NCI-H1048 (cell line): ENCODE measurements around the gene TANGO2.
A peak's percentile ranks its signal among the peaks of the same experiment; 100 is the strongest.

Experiments
- DNase-seq: peaks from one replicate; lab custom pipeline; 2025; lab: John Stamatoyannopoulos, UW

TANGO2 gene

GRCh38 chr22:20020533-20021195, at the start of gene TANGO2:
TSS of gene TANGO2 (plus strand) at chr22:20021110. CDS start at chr22:20036799, 15,689 bp downstream.
- DNase-seq: peak; percentile 81

- DNase-seq: no peak
Observed at GRCh38 chr22:19971276-19972124, 49.4 kb upstream of the TANGO2 start.

GRCh38 chr22:19972251-19972650, 48.7 kb upstream of the TANGO2 start:
- no peak for DNase-seq

- no peak for DNase-seq
Observed at GRCh38 chr22:19972652-19973550, 48.0 kb upstream of the TANGO2 start.

- no peak for DNase-seq
Observed at GRCh38 chr22:19973551-19974267, 47.2 kb upstream of the TANGO2 start.

- DNase-seq: peak; percentile 92
Observed at GRCh38 chr22:19974268-19974861, 46.5 kb upstream of the TANGO2 start.

GRCh38 chr22:19974935-19975706, 45.8 kb upstream of the TANGO2 start:
- DNase-seq: no peak

- DNase-seq: no peak
Observed at GRCh38 chr22:19975707-19976035, 45.2 kb upstream of the TANGO2 start.

- no peak for DNase-seq
Observed at GRCh38 chr22:19976671-19977070, 44.2 kb upstream of the TANGO2 start.

GRCh38 chr22:19977296-19978243, 43.3 kb upstream of the TANGO2 start:
- no peak for DNase-seq

GRCh38 chr22:19978748-19979147, 42.2 kb upstream of the TANGO2 start:
- DNase-seq: no peak

GRCh38 chr22:19979712-19980493, 41.0 kb upstream of the TANGO2 start:
- no peak for DNase-seq

- DNase-seq: no peak
Observed at GRCh38 chr22:19980766-19981165, 40.1 kb upstream of the TANGO2 start.

GRCh38 chr22:19981171-19981960, 39.5 kb upstream of the TANGO2 start:
- DNase-seq: no peak

- no peak for DNase-seq
Observed at GRCh38 chr22:19981961-19982920, 38.7 kb upstream of the TANGO2 start.

GRCh38 chr22:19982991-19983578, 37.8 kb upstream of the TANGO2 start:
- DNase-seq: no peak
